NCI-H446 treated with DMSO at 0.1 percent for 48 hours (cell line): ENCODE results near the gene FBXW2.
A peak's percentile ranks its signal among the peaks of the same experiment; 100 is the strongest.

ENCODE experiments used
- DNase-seq: peaks from one replicate; lab custom pipeline; 2025; lab: John Stamatoyannopoulos, UW

The FBXW2 gene

DNA sequence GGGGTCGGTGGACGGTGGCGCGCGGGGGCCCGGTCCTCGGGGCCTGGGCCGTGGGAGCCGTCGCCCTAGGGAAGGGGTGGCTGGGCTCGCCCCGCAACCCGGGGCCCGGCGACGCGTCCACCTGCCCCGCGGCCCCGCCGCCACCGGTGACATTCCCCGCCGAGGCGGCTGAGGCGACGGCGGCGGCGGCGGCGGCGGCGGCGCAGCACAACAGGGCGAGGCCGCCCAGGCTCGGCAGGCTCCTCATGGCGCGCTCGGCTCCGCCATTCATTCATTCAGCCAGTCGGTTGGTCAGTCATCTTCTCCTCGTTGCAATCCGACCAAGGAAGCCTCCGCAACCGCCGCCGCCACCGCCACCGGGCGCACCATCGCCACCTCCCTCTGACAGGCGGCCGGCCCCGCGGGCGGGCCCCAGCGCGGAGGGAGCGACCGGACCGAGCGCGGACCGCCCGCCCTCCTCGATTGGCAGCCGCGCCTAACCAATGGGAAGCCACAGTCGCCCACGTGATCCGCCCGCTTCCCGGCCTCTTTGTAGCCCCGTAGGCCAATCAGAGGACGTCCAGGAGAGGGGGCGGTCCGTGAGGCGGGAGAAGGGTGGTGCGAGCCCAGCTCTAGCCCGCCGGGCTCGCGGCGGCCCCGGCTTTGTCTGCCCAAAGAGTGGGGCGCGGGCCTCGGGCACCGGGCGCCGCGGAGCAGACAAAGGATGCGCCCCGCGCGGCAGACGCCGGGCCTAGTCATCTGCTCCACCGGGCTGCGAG is 78.9 kb downstream of the FBXW2 start, which contains the start of gene MEGF9:
Gene MEGF9, minus strand, starts transcription at position 383 of the 758 bp plus-strand sequence. Its CDS starts 112 bp downstream, at position 271.
- peak; percentile 87 for DNase-seq

DNA sequence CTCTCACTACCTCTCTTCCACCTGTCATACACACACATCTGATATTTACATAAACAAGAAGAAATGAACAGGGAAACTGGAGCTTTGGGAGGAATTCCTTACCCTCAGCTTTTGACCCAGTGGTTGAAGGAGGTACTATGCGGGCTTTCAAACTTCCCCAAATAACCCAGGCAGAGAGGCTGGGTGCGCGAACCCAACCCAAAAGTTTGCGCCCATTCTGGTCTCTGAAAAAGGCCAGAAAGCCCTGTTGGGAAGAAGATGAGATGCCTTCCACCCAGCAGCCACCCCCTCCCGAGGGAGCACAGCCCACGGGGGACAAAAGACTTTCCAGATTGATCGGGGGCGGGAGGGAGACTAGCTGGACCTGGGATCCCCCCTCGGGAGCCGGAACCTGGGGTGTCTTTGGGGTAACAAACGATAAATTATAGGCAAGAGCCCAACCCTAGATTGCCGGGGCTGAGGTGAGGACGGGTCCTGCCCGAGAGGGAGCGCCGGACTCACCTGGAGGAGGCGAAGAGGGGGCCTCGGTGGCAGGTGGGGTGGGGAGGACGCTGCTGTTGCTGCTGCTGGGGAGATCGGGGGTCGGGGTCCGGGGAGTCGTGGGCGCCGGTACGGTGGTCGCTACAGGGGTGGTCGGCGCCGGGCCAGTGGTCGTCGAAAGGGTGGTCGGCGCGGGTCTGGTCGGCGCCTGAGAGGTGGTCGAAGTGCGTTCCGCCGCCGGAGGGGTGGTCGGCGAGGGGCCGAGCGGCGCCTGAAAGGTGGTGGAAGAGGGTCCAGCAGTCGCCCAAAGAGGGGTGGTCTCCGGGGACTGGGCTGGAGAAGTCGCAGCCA is 79.7 kb downstream of the FBXW2 start:
- no peak for DNase-seq

DNA sequence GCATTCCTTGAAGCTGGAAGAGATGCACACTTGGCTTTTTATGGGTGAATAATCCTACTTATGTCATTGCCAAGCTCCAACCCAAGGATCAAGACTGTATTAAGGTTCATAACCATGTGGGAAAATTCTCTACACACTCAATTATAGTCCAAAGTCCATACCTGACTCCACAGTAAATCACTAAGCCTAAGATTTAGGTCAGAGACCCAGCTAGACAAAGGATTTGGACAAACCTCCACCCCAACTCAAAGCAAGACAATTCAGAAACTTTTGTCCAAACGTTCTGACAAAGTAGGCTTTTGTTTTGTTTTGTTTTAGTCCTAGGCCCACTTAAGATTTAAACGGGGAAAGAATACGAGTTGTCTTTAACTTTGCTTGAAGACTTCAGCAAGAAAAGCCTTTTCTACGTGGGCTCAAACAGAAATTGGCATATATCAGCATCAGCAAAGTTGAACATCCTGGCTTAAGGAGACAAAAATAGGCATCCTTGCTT is 80.6 kb downstream of the FBXW2 start:
- DNase-seq, result no peak

DNA sequence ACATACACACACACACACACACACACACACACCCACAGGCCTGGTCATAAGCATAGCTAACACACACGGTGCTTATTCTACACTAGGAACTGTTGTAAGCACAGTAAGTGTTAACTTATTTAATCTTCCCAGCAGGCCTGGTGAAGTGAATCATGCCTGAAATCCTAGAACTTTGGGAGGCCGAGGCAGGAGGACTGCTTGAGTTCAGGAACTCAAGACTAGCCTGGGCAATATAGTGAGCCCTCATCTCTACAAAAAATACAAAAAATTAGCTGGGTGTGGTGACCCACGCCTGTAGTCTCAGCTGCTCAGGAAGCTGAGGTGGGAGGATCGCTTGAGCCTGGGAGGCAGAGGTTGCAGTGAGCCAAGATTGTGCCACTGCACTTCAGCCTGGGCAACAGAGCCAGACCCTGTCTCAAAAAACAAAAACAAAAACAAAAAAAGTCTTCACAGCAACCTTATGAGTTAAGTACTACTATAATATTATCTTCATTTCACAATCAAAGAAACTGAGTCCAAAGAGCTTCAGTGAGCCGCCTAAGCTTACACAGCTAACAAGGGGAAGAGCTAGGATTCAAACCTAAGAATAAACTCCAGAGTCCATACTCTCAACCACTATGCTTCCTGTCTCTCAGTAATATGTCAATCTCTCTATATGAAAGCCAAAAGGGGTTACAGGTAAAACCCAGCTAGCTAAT is 81.2 kb downstream of the FBXW2 start:
- no peak for DNase-seq

DNA sequence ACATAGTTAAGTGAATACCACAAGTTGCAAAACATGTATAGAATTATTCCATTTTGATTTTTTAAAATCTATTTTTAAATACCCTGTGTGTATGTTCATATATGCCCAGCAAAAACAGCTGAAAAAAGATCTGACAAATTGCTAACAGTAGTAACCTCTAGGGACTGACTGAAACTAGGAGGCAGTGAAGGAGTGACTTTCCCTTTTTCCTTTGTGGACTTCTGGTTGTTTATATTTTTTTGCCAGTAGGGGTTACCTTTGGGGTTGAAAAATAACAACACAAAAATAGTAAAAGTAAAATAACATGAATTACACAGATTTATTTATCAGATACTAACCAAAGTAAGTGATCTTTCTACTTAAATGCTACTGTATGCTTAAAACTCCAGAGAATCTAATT is 81.9 kb downstream of the FBXW2 start:
- DNase-seq, result no peak

DNA sequence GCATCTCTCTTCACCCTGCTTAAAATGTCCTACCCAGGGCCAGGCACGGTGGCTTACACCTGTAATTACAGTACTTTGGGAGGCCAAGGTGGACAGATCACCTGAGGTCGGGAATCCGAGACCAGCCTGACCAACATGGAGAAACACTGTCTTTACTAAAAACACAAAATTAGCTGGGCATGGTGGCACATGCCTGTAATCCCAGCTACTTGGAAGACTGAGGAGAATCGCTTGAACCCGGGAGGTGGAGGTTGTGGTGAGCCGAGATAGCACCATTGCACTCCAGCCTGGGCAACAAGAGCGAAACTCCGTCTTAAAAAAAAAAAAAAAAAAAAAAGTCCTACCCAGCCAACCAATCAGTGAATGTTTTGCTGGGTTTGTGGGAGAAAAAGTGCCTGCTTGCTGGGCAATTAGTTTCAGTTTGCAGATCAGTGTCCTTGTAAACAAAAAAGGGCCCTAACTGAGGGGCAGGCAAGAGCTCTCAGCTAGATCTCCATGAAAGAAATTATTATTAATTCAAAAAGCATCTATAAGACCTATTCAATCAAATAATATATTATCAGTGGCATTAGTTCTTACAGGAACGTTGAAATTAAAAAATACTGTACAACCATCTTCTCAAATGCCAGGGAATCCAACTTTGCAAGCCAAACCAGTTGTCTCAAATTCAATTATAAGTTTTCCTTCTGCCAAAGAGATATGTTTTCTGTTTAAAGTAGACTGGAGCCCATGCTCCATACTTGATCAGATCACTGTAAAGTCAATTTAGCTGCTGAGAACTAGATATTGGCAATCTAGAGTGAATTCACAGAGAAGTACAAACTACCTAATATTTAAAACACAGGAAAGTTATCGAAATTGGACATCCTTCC is 82.9 kb downstream of the FBXW2 start:
- DNase-seq, result peak; percentile 25

DNA sequence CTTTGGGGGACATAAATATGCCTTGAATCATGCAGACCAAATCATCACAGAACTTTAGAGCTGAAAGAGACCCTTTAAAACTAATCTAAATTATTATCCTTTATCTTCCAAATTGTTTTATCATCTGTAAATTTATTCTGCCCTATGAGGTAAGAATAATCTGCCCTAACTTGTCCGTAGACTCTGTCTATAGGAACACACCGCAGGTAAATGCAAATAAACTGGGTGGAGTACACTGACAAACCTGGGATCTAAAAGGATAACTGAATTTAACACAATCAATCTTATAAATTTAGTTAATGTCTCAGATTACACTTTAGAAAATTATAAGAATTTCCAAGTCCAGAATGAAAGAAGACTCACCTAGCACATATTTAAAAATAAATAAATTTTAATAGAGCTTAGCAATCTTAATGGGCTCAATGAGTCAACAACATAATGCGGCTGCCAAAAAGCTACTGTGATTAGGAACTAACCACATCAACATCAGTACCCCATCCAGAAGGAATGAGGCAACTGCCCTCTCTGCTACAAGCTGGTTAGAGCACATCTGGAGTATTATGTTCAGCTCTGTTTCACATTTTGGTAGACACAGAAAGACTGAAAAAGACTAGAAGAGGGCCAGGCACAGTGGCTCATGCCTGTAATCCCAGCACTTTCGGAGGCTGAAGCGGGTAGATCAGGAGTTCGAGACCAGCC is 84.5 kb downstream of the FBXW2 start:
- no peak for DNase-seq

DNA sequence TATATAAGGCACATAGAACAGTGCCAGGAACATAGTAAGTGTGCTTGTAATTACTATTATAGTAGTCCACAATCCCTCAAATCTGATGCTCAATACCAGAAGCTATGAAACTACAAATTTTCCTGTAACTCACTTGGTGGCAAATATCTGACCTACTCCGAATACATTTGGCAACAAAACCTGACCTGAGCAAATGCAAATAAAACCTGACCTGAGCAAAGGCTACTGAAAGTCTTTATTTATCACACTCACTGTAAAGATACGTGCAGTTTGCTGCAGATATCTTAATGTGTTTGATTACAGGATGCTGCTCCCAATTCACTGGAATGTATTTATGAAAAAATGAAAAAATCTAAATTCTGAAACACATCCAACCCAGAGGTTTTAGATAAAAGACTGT is 86.0 kb downstream of the FBXW2 start:
- DNase-seq, result no peak
